Left lung (tissue), 10 donors: ENCODE data around the gene ITCH. TPM values are rescaled to one million over a fixed set of nuclear protein-coding genes. Genes with fewer than 3 reads are reported as not detected.
"Not testable (repeated sequence)": the region's sequence is repeated elsewhere in the genome, so short reads cannot be mapped to it uniquely, and the experiment has no call there.

Source experiments
- ATAC-seq: fragments of 200-7000 bp; cut with Tn5 transposase; one replicate; pipeline ENCODE4 v1.9.1; 2020; ENCODE audit warnings: moderate library complexity
- DNase-seq, 4 donors: peaks; one replicate each; pipeline ENCODE4 v3.0.0-alpha.2; 2013 to 2020
- H3K27ac ChIP-seq, 2 donors: fragments of 200-600 bp; sonication (generic) in 1 of 2; one replicate each; pipeline versions ENCODE4 v1.5.0 to v1.8.0; 2020 to 2021
- H3K27me3 ChIP-seq, 2 donors: fragments of 200-600 bp; sonication (generic) in 1 of 2; one replicate each; pipeline versions ENCODE4 v1.5.0 to v1.8.0; 2020 to 2021
- H3K36me3 ChIP-seq, 2 donors: fragments of 200-600 bp; sonication (generic) in 1 of 2; one replicate each; pipeline versions ENCODE4 v1.5.0 to v1.8.0; 2020 to 2021
- H3K4me1 ChIP-seq, 2 donors: fragments of 200-600 bp; one replicate each; pipeline ENCODE4 v1.8.0; 2021
- H3K4me3 ChIP-seq, 2 donors: fragments of 200-600 bp; sonication (generic) in 1 of 2; one replicate each; pipeline versions ENCODE4 v1.5.0 to v1.8.0; 2020 to 2021; ENCODE audit warnings: mild to moderate bottlenecking in 1 of 2
- H3K9me3 ChIP-seq, 2 donors: fragments of 200-600 bp; sonication (generic) in 1 of 2; one replicate each; pipeline versions ENCODE4 v1.5.0 to v1.8.0; 2020 to 2021
- intact Hi-C, 2 donors: fragments of 100-400 bp; cut with DNase I; formaldehyde crosslinking; loops; one replicate each; pipeline versions ENCODE4 v1.11.2 to v1.14.2; 2022
- polyA plus RNA-seq, 6 donors: library from polyadenylated mRNA; unstranded; fragments of 120-200 nt; gene quantifications; one replicate each; pipeline ENCODE4 v1.2.1, GENCODE V29; 2013; ENCODE audit not compliant: insufficient read length in 6 of 6
- total RNA-seq, 2 donors: library from RNA; stranded (reverse); fragmentation: NEBNext Ultra II Directional; extraction: Animal tissue kit (Norgen Biotek cat#: 25700); gene quantifications; one replicate each; pipeline ENCODE4 v1.2.1, GENCODE V29; 2021
- TF ChIP-seq, protein P1 (sequence below), 2 donors: fragments of 200-600 bp; sonication (generic) in 1 of 2; IDR thresholded peaks; one replicate each; pipeline versions ENCODE4 v1.5.0 to v1.8.0; 2021; ENCODE audit warnings: antibody characterized with exemption in 2 of 2
- donor health status: DM: no; HTN: yes; CAD: no.
- donor health status: DM: no; HTN: no; CAD: no.

Gene ITCH
- total and polyA plus RNA-seq, 8 donors: 36.2 to 59.6 (median 44.4) TPM

DNA sequence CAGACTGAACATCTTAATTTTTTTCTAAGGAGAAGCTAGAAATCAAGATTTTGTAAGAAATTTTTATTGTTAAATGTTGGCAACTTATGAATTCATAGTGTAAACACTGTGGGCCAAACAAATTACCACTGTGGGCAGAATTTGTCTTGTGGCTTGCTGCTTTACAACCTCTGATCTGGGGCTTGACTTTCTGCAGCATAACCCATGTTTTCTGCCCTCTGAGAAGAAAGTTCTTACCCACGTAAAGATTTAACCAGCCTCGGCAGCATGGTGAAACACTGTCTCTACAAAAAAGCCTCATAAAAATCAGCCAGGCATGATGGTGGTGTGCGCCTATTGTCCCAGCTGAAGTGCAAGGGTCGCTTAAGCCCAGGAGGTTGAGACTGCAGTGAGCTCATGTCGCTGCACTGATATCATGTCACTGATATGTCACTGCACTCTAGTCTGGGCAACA lies 12.9 kb downstream of the ITCH start:
- intact Hi-C loops: no loop called here
- Histone ChIP-seq H3K9me3 (no peaks in the 10 kb centered on the region), H3K36me3 (peaks cover 0 to 63% of the 10 kb centered on the region in 2 donors), H3K4me3 (no peak overlapping the region), H3K27me3 (no peaks in the 10 kb centered on the region), H3K27ac (no peak overlapping the region), H3K4me1 (peaks cover 0 to 8% of the 10 kb centered on the region in 2 donors)
- TF ChIP-seq, protein P1, sequence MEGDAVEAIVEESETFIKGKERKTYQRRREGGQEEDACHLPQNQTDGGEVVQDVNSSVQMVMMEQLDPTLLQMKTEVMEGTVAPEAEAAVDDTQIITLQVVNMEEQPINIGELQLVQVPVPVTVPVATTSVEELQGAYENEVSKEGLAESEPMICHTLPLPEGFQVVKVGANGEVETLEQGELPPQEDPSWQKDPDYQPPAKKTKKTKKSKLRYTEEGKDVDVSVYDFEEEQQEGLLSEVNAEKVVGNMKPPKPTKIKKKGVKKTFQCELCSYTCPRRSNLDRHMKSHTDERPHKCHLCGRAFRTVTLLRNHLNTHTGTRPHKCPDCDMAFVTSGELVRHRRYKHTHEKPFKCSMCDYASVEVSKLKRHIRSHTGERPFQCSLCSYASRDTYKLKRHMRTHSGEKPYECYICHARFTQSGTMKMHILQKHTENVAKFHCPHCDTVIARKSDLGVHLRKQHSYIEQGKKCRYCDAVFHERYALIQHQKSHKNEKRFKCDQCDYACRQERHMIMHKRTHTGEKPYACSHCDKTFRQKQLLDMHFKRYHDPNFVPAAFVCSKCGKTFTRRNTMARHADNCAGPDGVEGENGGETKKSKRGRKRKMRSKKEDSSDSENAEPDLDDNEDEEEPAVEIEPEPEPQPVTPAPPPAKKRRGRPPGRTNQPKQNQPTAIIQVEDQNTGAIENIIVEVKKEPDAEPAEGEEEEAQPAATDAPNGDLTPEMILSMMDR (IDR thresholded peaks at IDR 0.05): no peak
- DNase-seq: no peak
- ATAC-seq: no peak

DNA sequence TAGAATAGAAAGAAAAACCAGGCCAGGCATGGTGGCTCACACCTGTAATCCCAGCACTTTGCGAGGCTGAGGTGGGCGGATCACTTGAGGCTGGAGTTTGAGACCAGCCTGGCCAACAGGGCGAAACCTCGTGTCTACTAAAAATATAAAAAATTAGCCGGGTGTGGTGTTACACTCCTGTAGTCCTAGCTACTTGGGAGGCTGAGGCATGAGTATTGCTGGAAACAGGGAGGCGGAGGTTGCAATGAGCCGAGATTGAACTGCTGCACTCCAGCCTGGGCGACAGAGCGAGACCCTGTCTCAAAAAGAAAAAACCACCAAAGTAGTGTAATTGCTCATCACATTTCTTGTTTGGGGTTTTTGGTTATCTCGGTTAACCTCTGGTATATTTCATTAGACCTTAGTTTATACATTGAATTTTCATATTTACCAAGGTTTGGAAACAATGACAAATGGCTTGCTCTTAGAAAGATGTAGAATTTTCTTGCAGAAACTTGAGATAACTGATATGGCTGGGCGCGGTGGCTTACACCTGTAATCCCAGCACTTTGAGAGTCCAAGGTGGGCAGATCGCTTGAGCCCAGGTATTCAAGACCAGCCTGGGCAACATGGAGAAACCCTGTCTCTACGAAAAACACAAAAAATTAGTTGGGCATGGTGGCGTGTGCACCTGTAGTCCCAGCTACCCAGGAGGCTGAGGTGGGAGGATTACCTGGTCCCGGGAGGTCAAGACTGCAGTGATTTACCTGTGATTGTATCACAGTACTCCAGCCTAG lies 14.2 kb downstream of the ITCH start:
- Histone ChIP-seq H3K27me3 (no peaks in the 10 kb centered on the region), H3K4me1 (peaks cover 0 to 8% of the 10 kb centered on the region in 2 donors), H3K36me3 (peaks cover 0 to 56% of the 10 kb centered on the region in 2 donors), H3K27ac (no peak overlapping the region), H3K9me3 (no peaks in the 10 kb centered on the region), H3K4me3 (no peak overlapping the region)
- intact Hi-C loops: no loop called here
- TF ChIP-seq, protein P1 (IDR thresholded peaks at IDR 0.05): no peak
- DNase-seq (no peak), ATAC-seq (no peak)

DNA sequence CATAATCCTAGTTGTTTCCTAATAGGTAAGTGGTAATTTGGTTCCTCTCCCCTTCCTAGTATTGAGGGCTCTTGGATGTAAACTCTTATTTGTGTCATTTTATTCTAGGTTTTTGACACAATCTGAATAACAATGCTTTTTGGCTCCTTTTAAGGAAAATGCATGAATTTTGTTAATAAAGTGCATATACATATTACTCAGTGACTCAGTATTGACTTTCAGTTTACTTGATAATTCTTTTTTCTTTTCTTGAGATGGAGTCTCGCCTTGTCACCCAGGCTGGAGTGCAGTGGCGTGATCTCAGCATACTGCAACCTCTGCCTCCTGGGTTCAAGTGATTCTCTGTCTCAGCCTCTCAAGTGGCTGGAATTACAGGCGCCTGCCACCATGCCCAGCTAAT lies 19.1 kb downstream of the ITCH start:
- H3K27me3 ChIP-seq: no peaks in the 10 kb centered on the region
- H3K4me1 ChIP-seq: peaks cover 5 to 28% of the 10 kb centered on the region in 2 donors
- no peaks in the 10 kb centered on the region for H3K9me3 ChIP-seq
- no peak overlapping the region for H3K4me3 ChIP-seq
- no peak overlapping the region for H3K27ac ChIP-seq
- ATAC-seq (no peak), DNase-seq (no peak)
- intact Hi-C loops: no loop called here
- peaks cover 0 to 12% of the 10 kb centered on the region in 2 donors for H3K36me3 ChIP-seq
- TF ChIP-seq, protein P1 (IDR thresholded peaks at IDR 0.05): no peak

DNA sequence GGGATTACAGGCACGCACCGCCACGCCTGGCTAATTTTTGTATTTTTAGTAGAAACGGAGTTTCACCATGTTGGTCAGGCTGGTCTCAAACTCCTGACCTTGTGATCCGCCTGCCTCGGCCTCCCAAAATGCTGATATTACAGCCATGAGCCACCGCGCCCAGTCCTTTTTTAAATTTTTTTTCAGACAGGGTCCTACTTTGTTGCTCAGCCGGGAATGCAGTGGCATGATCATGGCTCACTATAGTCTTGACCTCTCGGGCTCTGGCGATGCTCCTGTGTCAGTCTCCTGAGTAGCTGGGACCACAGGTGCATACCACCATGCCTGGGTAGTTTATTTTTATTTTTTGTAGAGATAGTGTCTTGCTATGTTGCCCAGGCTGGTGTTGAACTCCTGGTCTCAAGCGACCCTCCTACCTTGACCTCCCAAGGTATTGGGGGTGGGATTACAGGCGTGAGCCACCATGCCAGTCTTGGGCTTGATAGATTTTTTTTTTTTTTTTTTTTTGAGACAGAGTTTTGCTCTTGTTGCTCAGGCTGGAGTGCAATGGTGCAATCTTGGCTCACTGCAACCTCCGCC lies 19.9 kb downstream of the ITCH start:
- ATAC-seq, H3K9me3 ChIP-seq, H3K4me3 ChIP-seq, H3K36me3 ChIP-seq, intact Hi-C loops, H3K27me3 ChIP-seq, H3K27ac ChIP-seq, DNase-seq: not testable (repeated sequence)
- H3K4me1 ChIP-seq: peaks cover 5 to 27% of the 10 kb centered on the region in 2 donors

DNA sequence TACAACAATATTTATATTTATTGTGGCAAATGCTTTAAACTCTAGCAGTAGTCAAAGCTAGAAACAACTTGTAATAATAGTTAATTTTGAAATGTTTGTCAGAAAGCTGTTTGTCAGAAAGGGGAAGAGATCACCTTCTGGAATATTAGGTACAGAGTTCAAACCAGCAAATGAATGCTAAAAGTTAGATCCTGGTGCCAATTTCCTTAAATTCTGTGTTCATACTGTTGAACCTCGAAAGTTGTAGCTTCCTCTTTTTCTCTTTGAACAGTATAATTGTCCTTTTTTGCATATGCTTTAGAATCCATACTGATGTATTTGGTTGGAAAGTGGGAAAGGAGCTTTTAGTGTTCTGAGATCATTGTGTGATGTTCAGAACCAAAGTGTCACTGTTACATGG lies 22.4 kb downstream of the ITCH start:
- intact Hi-C loops: no loop called here
- TF ChIP-seq, protein P1 (IDR thresholded peaks at IDR 0.05): no peak
- ATAC-seq: no peak

More for the DNA sequence above, 22.4 kb downstream of the ITCH start:
- H3K27ac ChIP-seq: no peak overlapping the region
- H3K4me1 ChIP-seq: peaks cover 5 to 31% of the 10 kb centered on the region in 2 donors
- DNase-seq: no peak
- no peak overlapping the region for H3K4me3 ChIP-seq
- no peaks in the 10 kb centered on the region for H3K27me3 ChIP-seq
- no peaks in the 10 kb centered on the region for H3K9me3 ChIP-seq
- peaks cover 0 to 15% of the 10 kb centered on the region in 2 donors for H3K36me3 ChIP-seq
